Measurements from ENCODE around the gene UST.

UST gene

GRCh38 chr6:148888856-148889255 lies 142.0 kb downstream of the UST start:
- H3K9me3 ChIP-seq (ENCODE audit: control insufficient read depth, low read length) = no peaks in the 10 kb centered on the region
- TF ChIP-seq CTCF (IDR thresholded peaks at IDR 0.05) = no peak
- no peak overlapping the region for H3K9ac ChIP-seq
- no peak overlapping the region for H3K4me3 ChIP-seq (ENCODE audit: low read depth, low read length)
- no peak overlapping the region for H3K4me2 ChIP-seq (ENCODE audit: low read length)
- H3K4me1 ChIP-seq = no peaks in the 10 kb centered on the region
- H3K79me2 ChIP-seq = no peaks in the 10 kb centered on the region
- no peak overlapping the region for H2AFZ ChIP-seq
- H3K36me3 ChIP-seq (ENCODE audit: control insufficient read depth, insufficient read depth, low read length) = no peaks in the 10 kb centered on the region
- no peaks in the 10 kb centered on the region for H3K27me3 ChIP-seq (ENCODE audit: control insufficient read depth, insufficient read depth, low read length)
- H3K27ac ChIP-seq = no peak overlapping the region

GRCh38 chr6:148890096-148890495 lies 143.3 kb downstream of the UST start:
- H3K27me3 ChIP-seq (ENCODE audit: control insufficient read depth, insufficient read depth, low read length) = no peaks in the 10 kb centered on the region
- no peaks in the 10 kb centered on the region for H3K79me2 ChIP-seq
- H2AFZ ChIP-seq = no peak overlapping the region
- H3K4me3 ChIP-seq (ENCODE audit: low read depth, low read length) = no peak overlapping the region
- no peaks in the 10 kb centered on the region for H3K36me3 ChIP-seq (ENCODE audit: control insufficient read depth, insufficient read depth, low read length)
- H3K27ac ChIP-seq = no peak overlapping the region
- H3K4me1 ChIP-seq = no peaks in the 10 kb centered on the region
- H3K4me2 ChIP-seq (ENCODE audit: low read length) = no peak overlapping the region
- no peaks in the 10 kb centered on the region for H3K9me3 ChIP-seq (ENCODE audit: control insufficient read depth, low read length)
- no peak overlapping the region for H3K9ac ChIP-seq
- no peak for TF ChIP-seq CTCF (IDR thresholded peaks at IDR 0.05)

DNA sequence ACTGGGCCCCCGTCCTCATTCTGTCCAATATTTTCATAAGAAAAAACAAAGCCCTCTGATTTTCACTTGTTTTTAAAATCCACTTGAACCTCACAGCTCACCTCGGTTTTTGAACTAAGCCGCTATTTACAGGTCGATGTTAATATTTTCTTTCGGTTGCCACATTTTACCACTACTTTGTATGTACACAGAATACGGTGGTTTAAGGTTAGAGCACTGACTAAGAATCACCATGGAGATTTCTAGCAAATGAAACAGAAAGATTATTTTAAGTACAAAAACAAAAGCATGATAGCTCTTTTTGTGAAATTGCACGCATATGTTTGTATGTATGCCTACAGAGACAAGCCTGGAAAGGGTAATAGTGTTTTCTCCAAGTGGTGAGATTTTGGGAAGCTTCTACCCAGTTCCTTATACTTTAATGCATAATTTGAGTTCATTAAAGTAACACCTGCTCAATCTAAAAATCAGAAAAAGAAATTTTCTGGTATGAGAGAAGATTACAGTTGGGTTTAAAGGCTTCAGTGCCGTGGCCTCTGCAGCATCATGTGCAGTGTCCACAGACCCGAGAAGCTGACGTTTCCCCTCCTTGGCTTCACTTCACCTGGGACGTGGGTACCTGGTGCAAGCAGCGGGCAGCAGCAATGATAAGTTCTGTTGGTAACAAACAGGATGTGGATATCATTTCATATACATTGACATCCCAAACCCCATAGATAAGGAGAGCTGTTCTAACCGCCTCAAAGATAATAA lies 144.0 kb downstream of the UST start:
- Histone ChIP-seq H3K9me3 (ENCODE audit: control insufficient read depth, low read length) (no peaks in the 10 kb centered on the region), H3K4me2 (ENCODE audit: low read length) (no peak overlapping the region), H3K79me2 (no peaks in the 10 kb centered on the region), H3K9ac (no peak overlapping the region), H3K4me3 (ENCODE audit: low read depth, low read length) (no peak overlapping the region), H2AFZ (no peak overlapping the region), H3K36me3 (ENCODE audit: control insufficient read depth, insufficient read depth, low read length) (no peaks in the 10 kb centered on the region), H3K4me1 (no peaks in the 10 kb centered on the region), H3K27ac (no peak overlapping the region), H3K27me3 (ENCODE audit: control insufficient read depth, insufficient read depth, low read length) (no peaks in the 10 kb centered on the region)
- TF ChIP-seq CTCF (IDR thresholded peaks at IDR 0.05) = no peak

- H3K4me1 ChIP-seq = no peaks in the 10 kb centered on the region
- no peak overlapping the region for H3K27ac ChIP-seq
- H3K27me3 ChIP-seq (ENCODE audit: control insufficient read depth, insufficient read depth, low read length) = no peaks in the 10 kb centered on the region
- no peaks in the 10 kb centered on the region for H3K79me2 ChIP-seq
- H3K36me3 ChIP-seq (ENCODE audit: control insufficient read depth, insufficient read depth, low read length) = no peaks in the 10 kb centered on the region
- H2AFZ ChIP-seq = no peak overlapping the region
- no peak overlapping the region for H3K9ac ChIP-seq
- no peak overlapping the region for H3K4me2 ChIP-seq (ENCODE audit: low read length)
- TF ChIP-seq CTCF (IDR thresholded peaks at IDR 0.05) = no peak
- H3K4me3 ChIP-seq (ENCODE audit: low read depth, low read length) = no peak overlapping the region
- H3K9me3 ChIP-seq (ENCODE audit: control insufficient read depth, low read length) = no peaks in the 10 kb centered on the region
Observed at GRCh38 chr6:148891405-148891783, 144.6 kb downstream of the UST start.

DNA sequence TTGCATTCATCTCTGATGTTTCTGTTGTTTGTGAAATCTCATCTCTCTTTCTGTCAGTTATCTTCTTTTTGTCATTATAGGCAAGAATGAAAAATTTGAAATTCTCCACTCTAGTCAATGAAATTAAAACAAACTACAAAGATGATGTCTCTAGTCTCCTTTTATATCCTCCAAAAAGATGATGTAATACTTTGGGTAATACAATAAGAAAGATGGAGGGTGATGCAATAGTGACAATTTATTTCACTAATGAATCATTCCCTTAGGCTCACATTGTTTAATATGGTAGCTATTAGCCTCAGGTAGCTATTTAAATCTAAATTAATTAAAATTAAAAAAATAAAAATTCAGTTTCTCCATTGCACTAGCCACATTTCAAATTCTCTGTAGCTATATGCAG lies 145.4 kb downstream of the UST start:
- H2AFZ ChIP-seq = no peak overlapping the region
- no peaks in the 10 kb centered on the region for H3K9me3 ChIP-seq (ENCODE audit: control insufficient read depth, low read length)
- no peak overlapping the region for H3K27ac ChIP-seq
- no peak overlapping the region for H3K4me3 ChIP-seq (ENCODE audit: low read depth, low read length)
- no peak for TF ChIP-seq CTCF (IDR thresholded peaks at IDR 0.05)
- H3K27me3 ChIP-seq (ENCODE audit: control insufficient read depth, insufficient read depth, low read length) = no peaks in the 10 kb centered on the region
- H3K9ac ChIP-seq = no peak overlapping the region
- no peaks in the 10 kb centered on the region for H3K4me1 ChIP-seq
- H3K36me3 ChIP-seq (ENCODE audit: control insufficient read depth, insufficient read depth, low read length) = no peaks in the 10 kb centered on the region
- no peaks in the 10 kb centered on the region for H3K79me2 ChIP-seq
- H3K4me2 ChIP-seq (ENCODE audit: low read length) = no peak overlapping the region

All from parathyroid adenoma (tissue), 2 donors.